Sigmoid colon (tissue), 4 donors: ENCODE data around the gene GALNT10.
A peak's percentile ranks its signal among the peaks of the same experiment; 100 is the strongest.

ENCODE experiments used
- POLR2A ChIP-seq, 2 donors: fragments of 450-650 bp; IDR thresholded peaks; one replicate each; pipeline ENCODE4 v1.6.1; 2016; ENCODE audit warnings: antibody characterized with exemption in 2 of 2, mild to moderate bottlenecking in 2 of 2, moderate library complexity in 2 of 2
- POLR2AphosphoS5 ChIP-seq, 4 donors: sonication (generic); formaldehyde crosslinking; IDR thresholded peaks; one replicate each; pipeline ENCODE4 v1.6.1; 2017; ENCODE audit warnings: antibody characterized with exemption in 4 of 4
- TF ChIP-seq, protein P1 (sequence below), 4 experiments: fragments of 450-650 bp in 3 of 4; fragments of 200-600 bp in 1 of 4; IDR thresholded peaks; one replicate each; pipeline ENCODE4 v1.5.1; 2016 to 2019; ENCODE audit warnings: antibody characterized with exemption in 4 of 4, mild to moderate bottlenecking in 3 of 4, moderate library complexity in 2 of 4

GRCh38 chr5:154190595-154191304 lies at the start of gene GALNT10:
- TF ChIP-seq, protein P1, sequence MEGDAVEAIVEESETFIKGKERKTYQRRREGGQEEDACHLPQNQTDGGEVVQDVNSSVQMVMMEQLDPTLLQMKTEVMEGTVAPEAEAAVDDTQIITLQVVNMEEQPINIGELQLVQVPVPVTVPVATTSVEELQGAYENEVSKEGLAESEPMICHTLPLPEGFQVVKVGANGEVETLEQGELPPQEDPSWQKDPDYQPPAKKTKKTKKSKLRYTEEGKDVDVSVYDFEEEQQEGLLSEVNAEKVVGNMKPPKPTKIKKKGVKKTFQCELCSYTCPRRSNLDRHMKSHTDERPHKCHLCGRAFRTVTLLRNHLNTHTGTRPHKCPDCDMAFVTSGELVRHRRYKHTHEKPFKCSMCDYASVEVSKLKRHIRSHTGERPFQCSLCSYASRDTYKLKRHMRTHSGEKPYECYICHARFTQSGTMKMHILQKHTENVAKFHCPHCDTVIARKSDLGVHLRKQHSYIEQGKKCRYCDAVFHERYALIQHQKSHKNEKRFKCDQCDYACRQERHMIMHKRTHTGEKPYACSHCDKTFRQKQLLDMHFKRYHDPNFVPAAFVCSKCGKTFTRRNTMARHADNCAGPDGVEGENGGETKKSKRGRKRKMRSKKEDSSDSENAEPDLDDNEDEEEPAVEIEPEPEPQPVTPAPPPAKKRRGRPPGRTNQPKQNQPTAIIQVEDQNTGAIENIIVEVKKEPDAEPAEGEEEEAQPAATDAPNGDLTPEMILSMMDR (IDR thresholded peaks at IDR 0.05): no peak
- TF ChIP-seq POLR2AphosphoS5 (IDR thresholded peaks at IDR 0.05) (peak in 2 of 4 donors; percentile 60 to 71), POLR2A (IDR thresholded peaks at IDR 0.05) (no peak)
